Measurements from ENCODE around the gene OR5K2.
A peak's percentile ranks its signal among the peaks of the same experiment; 100 is the strongest.

OR5K2 gene

DNA sequence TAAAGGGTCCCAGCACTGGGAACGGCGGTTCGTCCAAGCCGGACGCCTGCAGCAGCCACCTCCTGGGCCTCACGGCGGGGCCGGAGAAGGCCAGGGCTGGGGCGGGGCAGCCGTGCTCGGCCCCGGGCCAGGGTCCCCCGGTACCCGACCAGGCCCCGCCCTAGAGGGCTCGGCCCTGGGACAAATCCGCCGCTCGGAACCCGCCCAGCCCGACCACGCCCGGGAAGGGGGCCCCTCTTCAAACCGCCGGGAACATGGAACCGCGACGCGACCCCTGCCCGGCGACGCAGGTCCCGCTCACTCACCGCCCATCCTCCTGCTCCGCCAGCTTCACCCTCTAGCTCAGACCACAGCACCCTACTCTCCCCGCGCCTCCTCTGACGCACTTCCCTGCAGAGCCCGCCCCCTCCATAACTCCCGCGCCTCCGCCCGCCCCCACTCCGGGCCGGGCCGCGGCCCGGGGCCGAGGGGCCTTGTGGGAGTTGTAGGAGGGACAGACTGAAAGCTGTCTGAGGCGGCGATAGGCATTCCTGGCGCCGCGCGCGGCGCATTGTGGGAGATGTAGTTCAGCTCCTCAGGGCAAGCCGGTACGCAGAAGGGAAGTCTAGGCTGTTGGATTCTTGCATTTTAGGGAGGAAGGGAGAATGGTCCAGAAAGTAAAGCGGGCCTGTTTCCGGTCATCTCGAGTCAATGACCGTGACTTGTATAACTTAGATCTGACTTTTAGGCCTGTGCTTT is 25.2 kb downstream of the OR5K2 start, which contains the start of gene CLDND1:
TSS of gene CLDND1 (minus strand) at position 359 of the 738 bp plus-strand sequence. CDS start 1,478 bp downstream, outside the sequence.
- DNase-seq (ENCODE audit: low read depth) = peak; percentile 85

DNA sequence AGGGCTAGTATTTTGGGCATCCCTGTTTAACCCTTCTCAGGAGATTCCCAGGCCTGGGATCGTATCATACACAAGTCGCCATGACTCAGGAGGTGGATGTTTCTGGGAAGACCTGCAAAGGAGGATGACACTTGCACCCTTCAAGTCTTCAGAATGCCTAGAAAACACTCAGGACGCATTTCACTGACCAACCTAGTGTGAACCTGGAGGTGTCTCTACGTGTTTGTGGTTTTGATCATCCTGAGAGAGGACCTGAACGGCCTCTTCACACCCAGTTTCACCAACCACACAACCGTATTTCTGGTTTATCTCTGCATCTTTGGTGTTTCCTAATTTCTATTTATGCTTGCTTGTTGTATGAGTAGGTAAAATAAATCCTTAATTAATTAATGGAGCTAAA is 28.0 kb downstream of the OR5K2 start:
- no peak for DNase-seq (ENCODE audit: low read depth)

DNA sequence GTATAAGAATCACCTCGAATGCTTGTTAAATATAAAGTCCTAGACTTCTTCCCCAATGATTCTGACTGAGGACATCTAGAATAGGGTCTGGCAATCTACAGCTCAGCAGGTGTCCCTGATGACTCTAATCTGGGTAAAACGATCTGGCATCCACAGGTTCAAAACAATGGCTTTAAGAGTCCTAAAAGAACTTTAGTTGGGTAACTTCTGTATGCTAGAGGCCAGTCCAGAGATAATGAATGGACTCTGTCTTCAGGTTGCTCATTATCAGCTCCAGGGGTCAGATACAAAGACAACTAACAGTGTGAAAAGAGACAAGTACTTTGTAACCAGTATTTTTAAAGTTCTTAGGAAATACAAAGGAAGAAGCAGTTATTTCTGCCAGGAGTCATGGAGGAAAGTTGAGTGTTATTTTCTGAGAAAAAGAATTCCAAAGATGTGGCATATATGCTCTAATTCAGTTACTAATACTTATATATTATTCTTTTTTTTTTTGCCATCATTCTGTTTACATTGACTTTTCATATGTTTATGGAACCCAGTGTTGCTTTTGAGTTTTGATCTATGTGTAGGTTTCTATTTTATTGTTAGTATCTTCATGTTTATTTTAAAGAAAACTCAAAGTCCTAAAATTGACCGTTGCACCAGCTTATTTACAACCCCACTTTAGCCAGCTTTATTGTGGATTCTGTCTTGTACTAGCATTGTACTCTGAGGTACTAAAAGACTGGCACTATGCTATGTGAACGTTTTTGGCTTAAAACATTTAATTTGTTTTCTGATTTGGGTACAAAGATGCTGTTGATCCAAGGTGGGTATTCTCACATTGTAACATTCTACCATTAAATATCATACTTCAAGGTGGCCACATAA is 31.2 kb downstream of the OR5K2 start:
- DNase-seq (ENCODE audit: low read depth) = no peak

DNA sequence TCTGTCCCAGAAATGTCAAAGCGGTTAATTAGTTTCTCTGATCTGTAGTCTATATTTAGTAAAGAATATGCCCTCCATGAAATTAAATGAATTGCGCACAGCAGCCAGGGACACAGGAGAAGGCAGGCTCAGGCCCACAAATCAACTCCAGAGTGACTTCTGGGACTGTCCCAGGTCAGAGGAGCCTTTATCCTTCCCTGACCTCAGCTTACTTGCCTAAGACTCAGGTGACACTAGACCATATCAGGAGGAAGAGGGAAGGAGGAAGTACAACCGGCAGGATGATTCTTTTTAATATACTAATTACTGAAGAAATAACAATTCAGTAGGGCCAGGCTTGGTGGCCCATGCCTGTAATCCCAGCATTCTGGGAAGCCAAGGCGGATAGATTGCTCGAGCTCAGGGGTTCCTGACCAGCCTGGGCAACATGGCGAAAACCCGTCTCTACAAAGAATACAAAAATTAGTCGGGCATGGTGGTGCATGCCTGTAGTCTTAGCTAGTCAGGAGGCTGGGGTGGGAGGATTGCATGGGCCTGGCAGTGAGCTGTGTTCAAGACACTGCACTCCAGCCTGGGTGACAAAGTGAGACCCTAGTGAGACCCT is 32.5 kb downstream of the OR5K2 start:
- no peak for DNase-seq (ENCODE audit: low read depth)

DNA sequence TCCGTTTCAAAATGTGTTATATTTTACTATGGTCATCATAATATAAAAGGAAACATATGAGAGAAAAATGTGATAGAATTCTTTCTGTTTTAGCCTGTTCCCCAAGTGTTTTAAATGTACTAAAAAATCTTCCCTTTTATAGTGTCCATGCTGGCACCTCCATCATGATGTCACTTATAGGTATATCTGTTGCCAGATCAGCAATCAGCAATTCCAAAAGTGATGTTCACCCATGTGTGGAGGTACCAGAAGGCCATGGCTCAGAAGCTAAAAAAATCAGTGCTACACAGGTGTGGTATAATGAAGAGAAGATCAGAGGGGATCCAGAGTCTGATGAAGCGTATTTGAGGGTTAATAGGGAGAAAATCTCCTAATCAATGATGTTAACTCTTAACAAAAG is 33.2 kb downstream of the OR5K2 start:
- no peak for DNase-seq (ENCODE audit: low read depth)

DNA sequence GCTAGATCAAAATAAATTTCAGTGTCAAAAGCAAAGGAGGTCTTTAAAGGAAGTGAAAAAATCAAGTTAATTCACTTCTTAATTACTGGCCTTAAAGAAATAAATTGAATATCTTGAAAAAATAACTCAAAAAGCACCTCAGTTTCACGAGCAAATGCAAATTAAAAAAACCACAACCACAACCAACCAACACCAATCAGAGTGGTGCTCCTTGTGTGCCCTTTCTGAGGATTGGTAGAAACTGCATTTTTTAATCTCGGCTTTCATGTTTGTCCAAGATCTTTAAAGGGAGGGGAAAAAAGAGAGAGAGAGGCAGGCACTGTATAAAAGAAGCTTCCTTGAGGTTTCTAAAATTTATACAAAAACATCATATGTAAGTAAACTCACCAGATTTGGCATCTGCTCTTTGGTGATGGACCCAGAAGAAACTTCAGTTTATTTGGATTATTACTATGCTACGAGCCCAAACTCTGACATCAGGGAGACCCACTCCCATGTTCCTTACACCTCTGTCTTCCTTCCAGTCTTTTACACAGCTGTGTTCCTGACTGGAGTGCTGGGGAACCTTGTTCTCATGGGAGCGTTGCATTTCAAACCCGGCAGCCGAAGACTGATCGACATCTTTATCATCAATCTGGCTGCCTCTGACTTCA is 34.3 kb downstream of the OR5K2 start, which contains the start of gene GPR15:
TSS of gene GPR15 (plus strand) at position 357 of the 653 bp plus-strand sequence. CDS start at position 413, 56 bp downstream.
- DNase-seq (ENCODE audit: low read depth) = no peak

DNA sequence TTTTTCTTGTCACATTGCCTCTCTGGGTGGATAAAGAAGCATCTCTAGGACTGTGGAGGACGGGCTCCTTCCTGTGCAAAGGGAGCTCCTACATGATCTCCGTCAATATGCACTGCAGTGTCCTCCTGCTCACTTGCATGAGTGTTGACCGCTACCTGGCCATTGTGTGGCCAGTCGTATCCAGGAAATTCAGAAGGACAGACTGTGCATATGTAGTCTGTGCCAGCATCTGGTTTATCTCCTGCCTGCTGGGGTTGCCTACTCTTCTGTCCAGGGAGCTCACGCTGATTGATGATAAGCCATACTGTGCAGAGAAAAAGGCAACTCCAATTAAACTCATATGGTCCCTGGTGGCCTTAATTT is 34.8 kb downstream of the OR5K2 start:
- no peak for DNase-seq (ENCODE audit: low read depth)

DNA sequence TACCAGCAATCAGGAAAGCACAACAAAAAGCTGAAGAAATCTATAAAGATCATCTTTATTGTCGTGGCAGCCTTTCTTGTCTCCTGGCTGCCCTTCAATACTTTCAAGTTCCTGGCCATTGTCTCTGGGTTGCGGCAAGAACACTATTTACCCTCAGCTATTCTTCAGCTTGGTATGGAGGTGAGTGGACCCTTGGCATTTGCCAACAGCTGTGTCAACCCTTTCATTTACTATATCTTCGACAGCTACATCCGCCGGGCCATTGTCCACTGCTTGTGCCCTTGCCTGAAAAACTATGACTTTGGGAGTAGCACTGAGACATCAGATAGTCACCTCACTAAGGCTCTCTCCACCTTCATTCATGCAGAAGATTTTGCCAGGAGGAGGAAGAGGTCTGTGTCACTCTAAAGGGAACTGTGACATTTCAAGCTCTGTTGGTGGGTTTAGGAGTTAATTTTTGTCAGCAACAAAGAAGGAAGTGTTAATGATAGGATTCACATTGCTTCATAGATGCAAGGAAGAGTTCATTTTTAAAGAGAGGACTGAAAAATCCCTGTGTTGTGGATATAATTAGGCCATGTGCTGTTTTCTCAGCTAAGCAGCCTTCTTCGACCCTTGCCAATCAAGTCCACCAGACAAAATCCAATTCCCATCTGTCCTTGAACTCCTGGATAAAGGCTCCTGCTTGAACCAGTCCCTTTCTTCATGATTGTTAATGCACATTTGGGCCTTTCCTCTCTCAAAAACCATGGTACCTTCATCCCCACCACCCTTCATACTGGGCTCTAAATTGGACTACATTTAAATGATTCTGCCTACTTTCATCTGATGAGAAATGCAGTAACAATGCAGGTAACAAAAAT is 35.5 kb downstream of the OR5K2 start:
- DNase-seq (ENCODE audit: low read depth) = no peak

DNA sequence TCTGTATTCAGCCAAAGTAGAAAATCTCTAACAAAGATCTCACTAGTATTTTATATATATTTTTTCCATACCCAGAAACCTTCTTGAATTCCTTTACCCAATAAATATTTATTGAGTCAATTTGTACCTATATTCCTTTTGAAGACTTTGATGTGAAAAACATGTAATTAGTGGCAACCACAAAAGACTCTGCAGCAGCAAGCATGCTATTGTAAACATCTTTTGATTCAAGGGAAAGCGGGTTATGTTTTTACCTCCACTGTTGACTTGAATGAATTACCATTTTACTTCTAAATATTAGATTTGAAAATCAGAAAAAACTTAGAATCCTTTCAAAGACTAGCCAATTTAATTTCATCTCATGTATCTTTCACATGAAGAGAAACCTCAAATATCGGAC is 36.7 kb downstream of the OR5K2 start:
- DNase-seq (ENCODE audit: low read depth) = no peak

DNA sequence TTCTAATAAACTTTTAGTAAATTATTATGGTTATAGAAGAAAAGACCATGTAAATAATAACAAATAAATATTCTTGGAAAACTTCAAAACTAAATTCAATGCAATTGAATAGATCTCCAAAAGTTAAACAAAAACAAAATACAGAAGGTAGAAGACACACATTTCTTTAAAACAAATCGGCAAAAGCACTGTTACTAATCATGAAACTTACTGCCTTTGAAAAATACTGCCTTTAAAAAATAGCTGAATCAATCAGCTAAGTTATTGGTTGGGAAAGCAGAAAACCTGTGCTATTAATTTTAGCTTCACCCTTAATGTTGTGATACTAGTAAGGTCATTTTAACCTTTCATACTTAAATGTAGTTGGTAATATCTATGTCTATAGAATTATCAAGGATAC is 37.3 kb downstream of the OR5K2 start:
- no peak for DNase-seq (ENCODE audit: low read depth)

DNA sequence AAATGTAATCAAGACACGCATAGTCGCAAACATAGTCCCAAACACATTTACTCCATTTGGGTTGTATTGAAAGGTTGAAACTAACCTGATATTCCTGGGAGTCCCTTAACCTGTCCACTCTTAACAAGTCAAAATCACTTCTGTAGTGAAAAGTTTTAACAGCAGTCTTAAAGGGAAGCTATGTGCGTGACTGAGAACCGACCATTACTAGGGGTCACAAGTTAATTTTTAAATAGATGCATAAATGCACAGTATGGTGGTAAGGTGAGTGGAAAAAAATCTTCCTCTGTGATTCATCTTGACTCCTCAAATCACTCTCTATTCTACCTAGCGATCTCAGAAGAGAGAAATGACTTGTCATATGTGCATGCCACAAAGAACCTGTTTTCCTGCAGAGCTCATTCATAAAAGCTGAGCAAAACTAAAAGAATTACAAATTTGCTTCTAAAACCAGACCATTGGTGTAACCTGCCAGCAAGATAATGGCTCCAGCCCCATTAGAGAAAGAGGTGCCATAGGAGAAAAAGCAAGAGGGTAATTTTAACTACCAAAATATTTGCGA is 39.1 kb downstream of the OR5K2 start:
- DNase-seq (ENCODE audit: low read depth) = no peak

DNA sequence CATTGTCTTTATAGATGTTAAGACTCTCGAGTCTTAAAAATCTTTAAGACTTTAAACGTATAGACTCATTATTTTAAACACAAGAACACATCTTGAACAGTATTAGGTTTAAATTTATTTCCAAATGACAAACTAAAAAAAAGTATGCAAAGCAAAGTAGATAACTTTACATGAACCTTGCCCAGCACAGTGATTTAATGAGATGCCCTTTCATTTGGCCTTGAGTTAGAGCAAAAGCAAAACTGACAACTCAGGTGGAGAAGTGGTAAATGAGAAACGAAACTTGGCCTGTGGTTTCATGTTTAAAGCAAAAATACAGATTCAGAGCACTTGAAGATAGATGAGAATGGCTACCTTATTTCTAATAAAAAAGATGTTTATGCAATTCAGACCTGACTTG is 42.9 kb downstream of the OR5K2 start:
- no peak for DNase-seq (ENCODE audit: low read depth)

DNA sequence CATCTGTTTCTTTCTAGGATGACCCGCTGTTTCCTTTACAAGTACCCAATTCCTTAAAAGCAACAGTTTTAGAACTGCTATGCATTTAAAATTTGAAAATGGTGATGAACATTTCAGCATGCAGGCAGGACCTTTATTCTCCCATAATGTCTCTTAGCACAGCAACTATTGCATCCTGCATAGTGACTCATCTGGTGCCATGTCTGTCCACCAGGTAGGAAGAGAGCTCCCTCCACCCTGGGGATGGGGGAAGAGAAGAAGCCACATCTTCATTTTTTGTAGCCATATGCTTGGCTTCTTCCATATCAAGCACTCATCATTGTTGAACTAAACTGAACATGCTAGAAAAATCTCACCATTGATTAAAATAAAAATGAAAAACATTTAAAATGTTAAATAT is 44.2 kb downstream of the OR5K2 start:
- no peak for DNase-seq (ENCODE audit: low read depth)

DNA sequence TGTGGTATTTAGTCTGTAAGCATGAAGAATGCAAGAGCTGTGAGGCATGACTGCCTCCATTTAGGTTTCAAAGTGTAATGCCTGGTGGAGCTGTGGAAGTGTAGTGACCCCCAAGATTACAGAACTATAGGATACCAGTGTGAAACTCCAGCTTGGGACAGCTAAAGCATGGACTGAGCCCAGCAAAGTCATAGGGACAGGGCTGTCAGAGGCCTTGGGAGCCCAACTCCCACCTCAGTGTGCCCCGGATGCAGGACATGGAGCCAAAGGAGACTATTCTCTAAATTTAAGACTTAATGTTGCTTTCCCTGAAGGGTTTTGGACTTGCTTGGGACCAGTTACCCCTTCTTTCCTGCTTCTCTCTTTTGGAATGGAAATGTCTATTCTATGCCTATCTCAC is 45.1 kb downstream of the OR5K2 start:
- DNase-seq (ENCODE audit: low read depth) = no peak

DNA sequence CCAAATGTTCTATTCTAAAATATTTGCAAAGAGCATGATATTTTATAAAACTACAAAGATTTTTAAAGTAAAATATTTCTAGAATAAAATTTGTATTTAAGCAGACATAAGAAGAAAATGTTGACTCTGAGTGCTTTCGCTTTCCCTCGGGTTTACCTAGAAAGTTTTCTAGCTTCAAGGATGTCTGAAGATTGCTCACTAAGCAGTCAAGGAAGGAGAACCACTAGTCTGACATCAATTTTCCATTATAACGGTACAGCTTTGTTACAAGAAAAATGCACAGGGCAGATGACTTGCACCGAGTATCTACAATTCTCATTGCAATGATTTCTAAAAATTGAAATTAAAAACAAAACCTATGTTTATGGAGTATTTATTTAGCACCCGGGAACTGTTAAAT is 48.5 kb downstream of the OR5K2 start:
- no peak for DNase-seq (ENCODE audit: low read depth)
